Aorta (tissue), 5 donors: ENCODE data around the gene RAF1. TPM values are rescaled to one million over a fixed set of nuclear protein-coding genes. Genes with fewer than 3 reads are reported as not detected.

Experiments
- ATAC-seq: fragments of 200-7000 bp; cut with Tn5 transposase; one replicate; pipeline ENCODE4 v1.9.1; 2022; ENCODE audit warnings: moderate library complexity; ENCODE audit not compliant: low FRiP score
- DNase-seq, 2 donors: peaks; one replicate each; pipeline ENCODE4 v3.0.0-alpha.2; 2020
- H3K27ac ChIP-seq, 2 donors: one replicate each; pipeline ENCODE4 v1.5.1; 2013; ENCODE audit warnings: low read length in 2 of 2, mild to moderate bottlenecking in 2 of 2, moderate library complexity in 2 of 2, control low read depth in 1 of 2, inconsistent platforms in 1 of 2, low read depth in 1 of 2
- H3K27me3 ChIP-seq, 2 donors: one replicate each; pipeline ENCODE4 v1.6.1; 2013; ENCODE audit warnings: control low read depth in 1 of 2, low read length in 1 of 2, mild to moderate bottlenecking in 1 of 2, moderate library complexity in 1 of 2; ENCODE audit not compliant: insufficient read depth in 2 of 2, control insufficient read depth in 1 of 2
- H3K36me3 ChIP-seq, 2 donors: one replicate each; pipeline ENCODE4 v1.6.1; 2013; ENCODE audit warnings: control low read depth in 1 of 2, low read length in 1 of 2, mild to moderate bottlenecking in 1 of 2; ENCODE audit not compliant: insufficient read depth in 2 of 2, control insufficient read depth in 1 of 2
- H3K4me1 ChIP-seq, 2 donors: one replicate each; pipeline ENCODE4 v1.6.1; 2013; ENCODE audit warnings: low read length in 2 of 2, control low read depth in 1 of 2, mild to moderate bottlenecking in 1 of 2, moderate library complexity in 1 of 2; ENCODE audit not compliant: insufficient read depth in 2 of 2, control insufficient read depth in 1 of 2
- H3K4me3 ChIP-seq, 2 donors: one replicate each; pipeline ENCODE4 v1.5.1; 2013; ENCODE audit warnings: low read length in 2 of 2, control low read depth in 1 of 2, mild to moderate bottlenecking in 1 of 2
- H3K9me3 ChIP-seq: one replicate; pipeline ENCODE4 v1.6.1; 2013; ENCODE audit warnings: mild to moderate bottlenecking, low read length; ENCODE audit not compliant: control insufficient read depth
- WGBS, 2 donors: extraction: QIAGEN DNeasy Blood & Tissue Kit; methylation state at CpG; one replicate each; pipeline ENCODE4 v1.1.7; 2013; 5-methylcytosine and 5-hydroxymethylcytosine counted together
- intact Hi-C, 2 donors: fragments of 100-400 bp; cut with DNase I; formaldehyde crosslinking; loops; one replicate each; pipeline versions ENCODE4 v1.14.2 to v1.15.0; 2022
- polyA plus RNA-seq, 2 donors: library from polyadenylated mRNA; stranded (reverse); fragments of 200-250 nt; gene quantifications; one replicate each; pipeline ENCODE4 v1.2.3, GENCODE V29; 2013
- total RNA-seq, 2 donors: library from RNA; stranded (reverse); fragmentation: NEBNext Ultra II Directional; extraction: Animal tissue kit (Norgen Biotek cat#: 25700); gene quantifications; one replicate each; pipeline ENCODE4 v1.2.1, GENCODE V29; 2021
- donor health status: healthy with polysubstance abuse.
- donor health status: Bipolar disorder and iron deficiency.
- donor health status: DM: no; HTN: no; CAD: no.
- donor health status: DM: no; HTN: no; CAD: no.
- donor health status: DM: yes; HTN: yes; CAD: no.

RAF1 gene
- total and polyA plus RNA-seq, 4 donors: 57.0 to 117 (median 89.7) TPM

GRCh38 chr3:12582730-12583129 is 81.2 kb downstream of the RAF1 start:
- 71 to 73% methylated on average over 4 of the region's 4 CpGs for WGBS, 2 donors
- H3K36me3 ChIP-seq: peaks cover 3 to 15% of the 10 kb centered on the region in 2 donors
- H3K4me3 ChIP-seq: no peak overlapping the region
- no peaks in the 10 kb centered on the region for H3K27me3 ChIP-seq
- no peaks in the 10 kb centered on the region for H3K9me3 ChIP-seq
- DNase-seq (no peak), ATAC-seq (no peak)
- no peak overlapping the region for H3K27ac ChIP-seq
- intact Hi-C loops: no loop called here
- H3K4me1 ChIP-seq: no peaks in the 10 kb centered on the region

DNA sequence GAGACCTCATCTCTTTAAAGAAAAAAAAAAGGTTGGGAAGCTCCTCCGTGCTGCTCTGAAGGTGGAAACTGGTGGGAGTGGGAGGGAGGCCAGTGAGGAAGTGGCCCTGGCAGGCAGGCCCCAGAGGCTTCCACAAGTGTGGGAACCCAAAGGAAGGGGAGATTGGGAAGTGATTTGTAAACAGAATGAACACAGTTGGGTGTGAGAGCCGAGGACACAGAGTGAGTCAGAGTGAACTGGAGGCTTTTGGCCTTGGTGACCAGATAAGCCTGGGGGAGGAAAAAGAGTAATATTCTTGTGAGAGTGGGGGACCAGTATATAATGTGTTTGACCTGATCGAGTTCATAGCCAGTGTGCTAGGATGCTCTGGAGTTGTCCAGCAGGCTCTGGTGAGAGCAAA is 84.0 kb downstream of the RAF1 start:
- Histone ChIP-seq H3K36me3 (peaks cover 0 to 13% of the 10 kb centered on the region in 2 donors), H3K4me1 (no peaks in the 10 kb centered on the region), H3K4me3 (no peak overlapping the region), H3K9me3 (no peaks in the 10 kb centered on the region), H3K27me3 (no peaks in the 10 kb centered on the region), H3K27ac (peak overlapping the region in 1 of 2 donors; percentile 7)
- intact Hi-C loops: no loop called here
- ATAC-seq: no peak
- DNase-seq: no peak
- WGBS, 2 donors: 36 to 43% methylated on average over 3 of the region's 3 CpGs

DNA sequence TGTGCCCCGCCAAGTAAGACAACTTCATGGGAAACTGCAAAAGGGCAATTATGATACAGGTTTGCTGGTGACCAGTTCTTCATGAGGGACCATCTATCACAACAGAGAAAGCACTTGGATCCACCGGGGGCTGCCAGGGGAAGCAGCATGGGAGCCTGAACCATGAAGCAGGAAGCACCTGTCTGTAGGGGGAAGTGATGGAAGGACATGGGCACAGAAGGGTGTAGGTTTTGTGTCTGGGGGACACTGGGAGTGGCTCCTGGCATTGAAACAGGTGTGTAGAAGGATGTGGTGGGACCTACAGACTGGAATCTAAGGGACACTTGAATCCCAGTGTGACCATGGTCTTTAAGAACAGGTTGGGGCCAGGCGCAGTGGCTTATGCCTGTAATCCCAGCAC is 84.5 kb downstream of the RAF1 start:
- Histone ChIP-seq H3K27me3 (no peaks in the 10 kb centered on the region), H3K36me3 (peaks cover 0 to 16% of the 10 kb centered on the region in 2 donors), H3K27ac (no peak overlapping the region), H3K4me1 (no peaks in the 10 kb centered on the region), H3K4me3 (no peak overlapping the region), H3K9me3 (no peaks in the 10 kb centered on the region)
- DNase-seq (no peak), ATAC-seq (no peak)
- intact Hi-C loops: no loop called here
- 91 to 94% methylated on average over 3 of the region's 3 CpGs for WGBS, 2 donors

DNA sequence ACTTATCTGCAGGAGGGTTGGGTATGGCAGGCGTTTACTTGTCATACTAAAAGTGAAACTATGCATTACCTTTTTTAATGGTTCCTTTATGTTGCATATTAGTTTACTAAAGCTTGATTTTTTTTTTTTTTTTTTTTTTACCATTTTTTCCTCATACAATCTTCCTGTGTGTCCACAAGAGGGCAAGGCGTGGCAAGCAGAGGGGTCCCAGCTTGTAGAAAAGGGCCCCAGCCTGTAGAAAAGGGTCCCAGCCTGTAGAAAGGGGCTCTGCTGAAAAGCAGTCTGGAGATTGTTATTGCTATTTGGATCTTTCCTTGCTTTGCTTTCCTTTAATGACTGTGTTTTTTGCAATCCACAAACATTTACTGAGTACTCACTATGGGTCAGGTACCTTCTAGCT is 85.2 kb downstream of the RAF1 start:
- Histone ChIP-seq H3K4me1 (no peaks in the 10 kb centered on the region), H3K4me3 (no peak overlapping the region), H3K27ac (no peak overlapping the region), H3K36me3 (peaks cover 0 to 17% of the 10 kb centered on the region in 2 donors), H3K27me3 (no peaks in the 10 kb centered on the region), H3K9me3 (no peaks in the 10 kb centered on the region)
- intact Hi-C loops: no loop called here
- WGBS, 2 donors: 88 to 89% methylated on average over 2 of the region's 2 CpGs
- ATAC-seq (no peak), DNase-seq (no peak)

- H3K4me1 ChIP-seq: no peaks in the 10 kb centered on the region
- ATAC-seq: no peak
- DNase-seq: no peak
- H3K9me3 ChIP-seq: no peaks in the 10 kb centered on the region
- H3K4me3 ChIP-seq: no peak overlapping the region
- no peak overlapping the region for H3K27ac ChIP-seq
- H3K36me3 ChIP-seq: peaks cover 0 to 16% of the 10 kb centered on the region in 2 donors
- intact Hi-C loops: no loop called here
- 88 to 90% methylated on average over 5 of the region's 5 CpGs for WGBS, 2 donors
- no peaks in the 10 kb centered on the region for H3K27me3 ChIP-seq
Measured at GRCh38 chr3:12577379-12577778, 86.5 kb downstream of the RAF1 start.

DNA sequence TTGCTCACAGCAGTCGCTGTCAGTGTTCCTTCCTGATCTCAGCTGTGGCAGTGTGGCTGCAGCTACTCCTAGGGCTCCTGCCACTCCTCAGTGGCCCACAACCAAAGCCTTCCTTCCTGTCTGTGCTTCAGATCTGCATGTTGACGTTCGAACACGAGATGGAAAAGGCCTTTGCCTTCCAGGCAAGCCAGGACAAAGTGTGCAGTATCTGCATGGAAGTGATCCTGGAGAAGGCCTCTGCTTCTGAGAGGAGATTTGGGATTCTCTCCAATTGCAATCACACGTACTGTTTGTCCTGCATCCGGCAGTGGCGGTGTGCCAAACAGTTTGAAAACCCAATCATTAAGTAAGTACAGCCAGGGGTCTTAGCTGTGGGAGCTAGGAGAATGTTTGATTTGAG is 89.3 kb downstream of the RAF1 start:
- no peak for ATAC-seq
- intact Hi-C loops: loop anchor here in 1 of 2 donors (1.0 kb wide), 1 partner anchor 13 kb away; no protein-coding TSS in a partner anchor
- Histone ChIP-seq H3K27me3 (no peaks in the 10 kb centered on the region), H3K27ac (no peak overlapping the region), H3K4me3 (no peak overlapping the region), H3K4me1 (no peaks in the 10 kb centered on the region), H3K36me3 (peaks cover 0 to 16% of the 10 kb centered on the region in 2 donors), H3K9me3 (no peaks in the 10 kb centered on the region)
- 61 to 64% methylated on average over 7 of the region's 7 CpGs for WGBS, 2 donors
- DNase-seq: no peak

DNA sequence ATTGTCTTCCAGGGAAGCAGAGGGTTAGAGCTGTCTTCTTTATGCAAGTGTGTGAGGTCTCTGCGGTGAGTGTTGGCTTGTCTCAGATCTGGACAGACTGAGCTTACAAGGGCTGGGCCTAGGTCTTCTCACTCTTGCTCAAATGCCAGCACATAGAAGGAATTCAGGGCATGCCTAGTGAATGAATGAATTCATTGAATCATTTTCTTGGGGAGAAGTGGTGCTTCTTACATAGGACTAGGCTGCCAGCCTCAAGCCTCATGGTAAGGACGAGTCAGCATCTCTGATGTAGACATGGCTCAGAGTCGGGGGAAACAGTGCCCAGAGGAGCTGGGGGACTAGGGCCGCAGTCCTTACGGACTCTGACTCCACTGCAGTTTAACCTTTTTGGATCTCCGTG is 89.8 kb downstream of the RAF1 start:
- DNase-seq: no peak
- Histone ChIP-seq H3K27me3 (no peaks in the 10 kb centered on the region), H3K4me3 (no peak overlapping the region), H3K36me3 (peaks cover 0 to 18% of the 10 kb centered on the region in 2 donors), H3K27ac (no peak overlapping the region), H3K4me1 (no peaks in the 10 kb centered on the region), H3K9me3 (no peaks in the 10 kb centered on the region)
- no peak for ATAC-seq
- 91 to 92% methylated on average over 6 of the region's 6 CpGs for WGBS, 2 donors
- intact Hi-C loops: loop anchor here in 1 of 2 donors (1.0 kb wide), 1 partner anchor 13 kb away; no protein-coding TSS in a partner anchor

GRCh38 chr3:12571986-12572385 is 91.9 kb downstream of the RAF1 start:
- intact Hi-C loops: no loop called here
- Histone ChIP-seq H3K27me3 (no peaks in the 10 kb centered on the region), H3K27ac (no peak overlapping the region), H3K4me3 (no peak overlapping the region), H3K4me1 (no peaks in the 10 kb centered on the region), H3K9me3 (no peaks in the 10 kb centered on the region), H3K36me3 (peaks cover 0 to 18% of the 10 kb centered on the region in 2 donors)
- WGBS, 2 donors: 90 to 93% methylated on average over 11 of the region's 11 CpGs
- ATAC-seq (no peak), DNase-seq (no peak)

DNA sequence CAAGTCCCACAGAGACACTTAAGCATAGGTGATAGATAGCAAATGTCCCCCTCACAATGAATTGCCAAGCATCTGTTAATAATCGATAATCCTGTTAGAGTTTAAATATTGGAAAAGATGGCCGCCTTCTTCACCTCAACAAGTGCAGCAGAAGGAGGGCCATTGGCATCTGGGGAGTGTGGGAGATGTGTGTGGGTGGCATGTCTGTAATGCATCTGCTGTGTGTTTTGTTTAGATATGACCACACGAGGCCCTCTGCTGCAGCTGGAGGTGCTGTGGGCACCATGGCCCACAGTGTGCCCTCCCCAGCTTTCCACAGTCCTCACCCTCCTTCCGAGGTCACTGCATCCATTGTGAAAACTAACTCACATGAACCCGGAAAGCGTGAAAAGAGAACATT is 94.1 kb downstream of the RAF1 start:
- Histone ChIP-seq H3K27ac (no peak overlapping the region), H3K4me3 (no peak overlapping the region), H3K9me3 (no peaks in the 10 kb centered on the region), H3K4me1 (no peaks in the 10 kb centered on the region), H3K36me3 (peaks cover 0 to 16% of the 10 kb centered on the region in 2 donors), H3K27me3 (no peaks in the 10 kb centered on the region)
- no peak for DNase-seq
- intact Hi-C loops: no loop called here
- WGBS, 2 donors: 75 to 78% methylated on average over 6 of the region's 6 CpGs
- ATAC-seq: no peak
